Heart left ventricle (tissue), 13 donors: ENCODE data around the gene PPME1.

Source experiments
- CTCF ChIP-seq, 12 donors: fragments of 200-600 bp; sonication (generic) in 4 of 12; IDR thresholded peaks; one replicate each; pipeline versions ENCODE4 v1.5.0 to v1.8.0; 2018 to 2022; ENCODE audit warnings: antibody characterized with exemption in 12 of 12, mild to moderate bottlenecking in 5 of 12
- POLR2A ChIP-seq, 2 donors: fragments of 450-650 bp; IDR thresholded peaks; one replicate each; pipeline ENCODE4 v1.6.1; 2017; ENCODE audit warnings: antibody characterized with exemption in 2 of 2, mild to moderate bottlenecking in 2 of 2, moderate library complexity in 2 of 2
- donor health status: ischemic (EF 13 %, LVEDD 7.1; RV severe dilation, severe dysfunction).
- donor health status: DM: no; HTN: yes; CAD: no.
- donor health status: DM: no; HTN: no; CAD: no.
- donor health status: ischemic (EF 25% LVEDD 6.9; RV normal size, moderate dysfunction).
- donor health status: ischemic (EF 25% LVEDD 5.7; RV mildly dilated, moderate dysfunction).
- donor health status: ischemic (EF 35%, LVEDD 5.7; RV mildly dilated, moderate dysfunction).
- donor health status: nonischemic (EF 11% LVEDD 7.7; RV severe dilation, severe dysfunction).
- donor health status: DM: yes; HTN: yes; CAD: no.
- donor health status: PGD.
- donor health status: ischemic (EF 29% LVEDD 5.4; RV normal size, mild dysfunction).
- donor health status: nonischemic (EF 23%, LVEDD 6.1; RV moderate dilation, normal function).

GRCh38 chr11:74162681-74163467, 8.2 kb upstream of the PPME1 start:
- TF ChIP-seq CTCF (IDR thresholded peaks at IDR 0.05) (no peak), POLR2A (IDR thresholded peaks at IDR 0.05) (no peak)
